GM11168 (cell line): Measurements from ENCODE around the gene FAM186B.
"Not testable (repeated sequence)": the region's sequence is repeated elsewhere in the genome, so short reads cannot be mapped to it uniquely, and the experiment has no call there.

Experiments
- in situ Hi-C: fragments of 300-500 bp; cut with MboI; formaldehyde crosslinking; loops from one replicate; pipeline ENCODE4 v1.12.0; 2022; ENCODE audit warnings: low sequenced_read_pairs; ENCODE audit not compliant: unreplicated experiment

Gene FAM186B

DNA sequence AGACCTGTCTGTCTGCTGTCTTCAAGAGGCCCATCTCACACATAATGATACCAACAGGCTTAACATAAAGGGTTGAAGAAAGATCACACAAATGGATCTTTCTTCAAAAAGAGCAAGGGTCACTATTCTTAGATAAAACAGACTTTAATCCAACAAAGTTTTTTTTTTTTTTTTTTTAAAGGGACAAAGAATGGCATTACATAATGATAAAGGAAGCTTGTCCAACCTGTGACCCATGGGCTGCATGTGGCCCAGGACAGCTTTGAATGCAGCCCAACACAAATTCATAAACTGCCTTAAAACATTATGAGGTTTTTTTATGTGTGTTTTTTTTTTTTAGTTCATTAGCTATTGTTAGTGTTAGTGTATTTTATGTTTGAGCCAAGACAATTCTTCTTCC lies 6.8 kb upstream of the FAM186B start:
- in situ Hi-C loops: no loop called here

DNA sequence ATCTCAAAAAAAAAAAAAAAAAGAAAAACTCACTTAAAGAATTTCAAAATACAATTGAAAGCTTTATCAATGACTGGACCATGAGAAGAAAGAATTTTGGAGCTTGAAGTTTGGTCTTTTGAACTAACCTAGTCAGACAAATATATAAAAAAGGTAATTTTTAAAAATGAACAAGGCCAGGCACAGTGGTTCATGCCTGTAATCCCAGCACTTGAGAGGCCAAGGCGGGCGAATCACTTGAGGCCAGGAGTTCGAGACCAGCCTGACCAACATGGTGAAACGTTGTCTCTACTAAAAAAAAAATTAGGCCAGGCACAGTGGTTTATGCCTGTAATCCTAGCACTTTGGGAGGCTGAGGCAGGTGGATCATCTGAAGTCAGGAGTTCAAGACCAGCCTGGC lies 5.3 kb upstream of the FAM186B start:
- in situ Hi-C loops: not testable (repeated sequence)

DNA sequence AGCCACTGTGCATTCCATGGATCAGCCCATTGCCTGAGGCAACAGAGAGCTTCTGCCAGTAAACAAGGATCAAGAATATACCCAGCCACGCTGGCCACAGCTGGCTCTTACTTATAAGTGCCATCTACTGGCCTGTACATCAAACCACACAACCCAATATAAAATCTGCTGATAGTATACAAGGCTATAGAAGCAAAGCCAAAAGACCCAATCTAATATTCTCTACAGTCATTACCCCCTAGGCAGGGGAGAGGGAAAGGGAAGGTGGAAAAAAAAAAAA lies 4.4 kb upstream of the FAM186B start:
- in situ Hi-C loops: no loop called here

DNA sequence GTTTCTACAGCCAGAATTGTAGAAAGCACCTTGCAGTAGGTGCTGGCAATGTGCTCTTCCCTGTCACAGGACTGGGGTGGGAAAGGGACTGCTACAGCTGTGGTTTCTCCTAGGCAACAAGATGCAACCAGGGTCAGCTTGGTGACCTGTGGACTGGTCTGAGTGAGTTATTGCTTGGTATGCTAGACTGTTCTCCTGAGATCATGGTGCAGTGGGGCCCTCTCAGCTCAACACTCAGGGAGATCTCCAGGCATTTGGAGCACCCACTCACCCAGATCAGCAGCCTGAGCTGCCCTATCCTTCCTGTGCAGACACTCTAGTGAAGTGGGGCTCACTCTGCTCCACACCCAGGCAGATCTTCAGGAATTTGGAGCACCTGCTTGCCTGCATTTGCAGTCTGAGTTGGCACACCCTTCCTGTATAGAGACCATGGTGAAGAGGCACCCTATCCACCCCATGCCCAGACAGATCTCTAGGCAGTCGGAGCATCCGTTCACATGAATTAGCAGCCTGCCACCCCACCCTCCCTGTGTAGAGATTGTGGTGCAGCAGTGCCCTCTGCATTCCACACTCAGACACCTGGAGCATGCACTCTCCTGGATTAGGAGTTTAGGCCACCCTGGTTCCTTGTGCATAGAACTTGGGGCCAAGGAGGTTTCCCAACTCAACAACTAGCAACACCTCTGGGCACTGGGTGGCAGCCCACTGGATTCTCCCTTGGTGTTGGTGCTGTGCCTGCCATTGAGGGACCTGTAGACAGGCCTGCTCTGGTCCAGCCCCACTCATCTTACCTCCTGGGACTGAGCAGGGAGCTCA lies 3.8 kb upstream of the FAM186B start:
- in situ Hi-C loops: no loop called here

DNA sequence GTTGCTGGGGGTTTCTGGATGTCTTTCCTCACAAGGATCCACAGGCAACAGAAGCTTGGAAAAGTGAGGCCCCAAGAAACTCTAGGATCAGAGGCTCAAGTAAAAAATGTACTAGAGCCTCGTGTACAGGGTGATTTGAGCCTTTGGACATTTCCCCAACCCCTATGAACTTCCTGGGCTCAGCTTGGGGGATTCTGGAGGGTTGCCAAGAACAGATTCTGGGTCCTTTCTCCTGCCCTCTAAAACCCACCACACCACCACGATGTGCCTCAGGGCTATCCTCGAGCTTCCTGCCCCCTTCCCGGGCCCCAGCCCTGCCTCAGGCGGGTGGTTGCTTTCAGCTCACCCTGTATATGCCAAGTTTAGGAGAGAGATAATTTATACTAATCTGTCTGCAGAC lies 583 bp downstream of the FAM186B start:
- in situ Hi-C loops: no loop called here

DNA sequence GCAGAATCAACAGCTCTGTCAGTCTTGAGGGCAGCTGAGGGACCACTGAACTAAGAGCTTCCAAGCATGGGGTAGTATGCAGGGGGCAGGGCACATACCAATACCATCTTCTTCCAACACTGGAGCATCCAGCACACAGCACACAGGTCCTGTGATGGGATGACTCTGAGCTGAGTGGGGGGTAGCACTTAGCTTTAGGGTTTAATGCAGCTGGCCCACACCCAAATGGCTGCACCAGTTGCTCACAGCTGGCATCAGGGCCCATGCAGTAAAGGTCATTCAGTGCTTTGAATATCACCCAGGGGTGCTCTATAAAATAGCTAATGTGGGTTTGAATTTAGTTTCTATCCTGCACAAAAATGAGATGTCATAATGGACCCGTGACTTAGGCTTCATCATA lies 1.7 kb downstream of the FAM186B start:
- in situ Hi-C loops: no loop called here

DNA sequence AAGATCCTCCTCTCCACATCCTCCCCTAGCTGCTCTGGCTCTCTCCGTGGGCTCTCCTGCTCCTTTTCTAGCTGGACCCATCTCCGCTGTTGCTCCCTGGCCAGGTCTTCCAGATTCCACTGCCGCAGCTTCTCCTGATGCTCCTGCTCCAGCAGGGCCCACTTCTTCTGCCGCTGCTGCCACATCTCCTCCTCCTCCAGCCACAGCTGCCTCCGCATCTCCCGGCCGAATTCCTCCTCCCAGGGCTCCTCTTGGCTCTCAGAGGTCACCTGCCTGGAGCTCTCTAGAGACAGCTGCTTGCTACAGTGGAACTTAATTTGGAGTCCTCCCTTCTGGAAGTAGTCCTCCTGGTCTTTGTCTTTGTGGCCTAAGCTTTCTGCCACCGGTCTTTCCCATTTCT lies 5.5 kb downstream of the FAM186B start:
- in situ Hi-C loops: no loop called here

DNA sequence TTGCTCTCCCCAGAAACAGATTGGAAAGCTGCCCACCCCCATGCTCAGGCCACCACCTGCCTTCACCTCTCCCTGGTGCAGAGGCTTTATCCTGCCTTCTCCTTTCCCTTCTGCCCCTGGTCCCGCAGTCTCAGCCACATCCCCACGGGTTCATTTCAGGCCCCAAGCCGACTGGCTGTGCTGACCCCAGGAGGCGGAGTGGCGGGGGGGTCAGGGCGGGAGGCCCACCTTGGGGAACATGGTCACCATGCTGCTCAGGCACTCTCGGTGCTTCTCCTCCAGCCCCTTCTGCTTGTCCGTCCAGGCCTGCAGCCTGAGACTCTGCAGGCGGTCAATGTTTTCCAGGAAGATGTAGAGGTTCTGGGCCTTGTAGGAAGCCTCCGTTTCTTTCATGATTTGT lies 6.9 kb downstream of the FAM186B start:
- in situ Hi-C loops: no loop called here

DNA sequence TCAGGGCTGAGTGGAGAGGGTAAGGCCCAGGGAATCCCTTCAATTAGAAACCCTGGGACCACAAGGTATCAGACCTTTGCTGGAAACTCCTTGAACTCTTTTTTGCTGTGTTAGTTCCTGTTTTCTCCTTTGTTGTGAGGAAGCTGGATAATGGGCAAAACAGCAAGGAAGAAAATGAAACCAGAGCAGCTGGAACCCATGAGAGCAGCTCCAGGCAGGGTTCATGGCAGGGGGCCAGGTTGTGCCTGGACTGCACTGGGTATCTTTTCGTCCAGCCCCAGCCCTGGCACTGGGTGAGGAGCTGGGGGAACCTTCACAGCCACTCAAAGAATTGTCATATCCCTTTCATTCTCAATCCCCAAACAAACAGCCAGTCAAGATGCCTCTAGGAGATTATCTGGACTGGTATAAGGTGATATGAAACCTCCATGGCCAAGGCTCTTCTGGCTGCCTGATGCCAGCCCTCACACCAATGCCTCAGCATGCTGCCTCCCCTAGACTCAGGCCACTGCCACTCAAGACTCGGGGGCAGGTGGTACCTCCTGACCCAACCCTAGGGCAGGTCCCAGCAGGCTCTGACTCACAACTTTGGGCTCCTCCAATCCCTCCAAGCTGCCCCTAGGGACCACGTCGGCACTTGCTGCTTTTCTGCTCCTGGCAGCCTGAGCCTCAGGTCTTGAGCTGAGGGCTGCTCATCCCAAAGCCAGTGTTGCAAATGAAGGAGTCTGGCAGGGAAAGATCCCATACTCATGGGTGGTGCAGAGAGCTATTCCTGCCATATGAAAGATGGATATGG lies 16.5 kb downstream of the FAM186B start:
- in situ Hi-C loops: no loop called here

DNA sequence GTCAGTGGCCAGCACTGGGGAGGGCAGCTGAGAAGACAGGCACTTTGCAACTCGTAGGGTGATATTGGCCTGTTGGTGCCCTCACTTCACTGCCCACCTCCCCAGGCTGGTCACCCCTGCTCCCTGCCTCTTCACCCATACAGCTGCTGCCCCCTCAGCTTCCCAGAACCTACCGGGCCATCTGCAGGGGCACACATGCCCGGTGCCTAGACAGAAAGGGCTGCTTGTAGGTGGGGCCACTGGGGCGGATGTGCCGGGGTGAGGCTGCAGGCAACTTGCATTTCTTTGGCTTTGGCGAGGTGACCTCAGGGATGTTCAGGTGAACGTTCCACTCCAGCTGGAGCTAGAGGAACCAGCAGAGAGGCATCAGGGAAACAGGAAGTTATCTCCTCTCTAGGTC lies 17.2 kb downstream of the FAM186B start:
- in situ Hi-C loops: no loop called here

DNA sequence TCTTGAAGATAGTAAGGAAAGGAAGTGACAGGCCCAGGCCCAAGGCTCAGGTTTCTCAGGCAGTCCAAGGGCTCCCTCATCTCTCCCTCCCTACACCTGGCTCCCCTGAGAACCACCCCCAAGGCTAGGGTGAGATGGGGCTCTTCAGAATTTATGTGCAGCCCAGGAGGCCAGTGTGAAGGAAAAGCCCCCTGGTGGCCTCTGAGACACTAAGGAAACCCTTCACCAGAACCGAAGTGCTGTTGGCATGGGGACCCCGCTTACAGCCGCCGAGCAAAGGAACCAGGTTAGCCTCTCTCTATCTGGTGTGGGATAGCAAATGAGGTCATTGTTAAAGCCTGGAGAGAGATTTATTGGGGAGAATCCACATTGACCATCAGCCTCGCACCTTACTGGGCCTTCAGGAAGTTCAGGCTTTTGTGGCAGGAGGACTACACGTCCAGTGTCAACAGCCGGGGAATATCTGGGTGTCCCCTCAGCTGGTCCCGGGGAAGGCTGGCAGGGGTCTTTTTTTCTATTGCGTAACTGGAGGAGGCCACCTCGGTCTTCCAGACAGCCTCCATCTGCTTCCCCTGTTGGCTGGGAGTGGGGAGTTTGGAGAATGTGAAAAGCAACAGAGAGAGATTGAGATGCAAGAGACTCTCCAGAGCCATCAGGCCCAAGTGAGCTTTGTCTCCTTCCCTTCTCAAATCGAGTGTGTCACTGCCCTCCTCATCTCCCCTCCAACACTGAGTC lies 18.1 kb downstream of the FAM186B start:
- in situ Hi-C loops: no loop called here

DNA sequence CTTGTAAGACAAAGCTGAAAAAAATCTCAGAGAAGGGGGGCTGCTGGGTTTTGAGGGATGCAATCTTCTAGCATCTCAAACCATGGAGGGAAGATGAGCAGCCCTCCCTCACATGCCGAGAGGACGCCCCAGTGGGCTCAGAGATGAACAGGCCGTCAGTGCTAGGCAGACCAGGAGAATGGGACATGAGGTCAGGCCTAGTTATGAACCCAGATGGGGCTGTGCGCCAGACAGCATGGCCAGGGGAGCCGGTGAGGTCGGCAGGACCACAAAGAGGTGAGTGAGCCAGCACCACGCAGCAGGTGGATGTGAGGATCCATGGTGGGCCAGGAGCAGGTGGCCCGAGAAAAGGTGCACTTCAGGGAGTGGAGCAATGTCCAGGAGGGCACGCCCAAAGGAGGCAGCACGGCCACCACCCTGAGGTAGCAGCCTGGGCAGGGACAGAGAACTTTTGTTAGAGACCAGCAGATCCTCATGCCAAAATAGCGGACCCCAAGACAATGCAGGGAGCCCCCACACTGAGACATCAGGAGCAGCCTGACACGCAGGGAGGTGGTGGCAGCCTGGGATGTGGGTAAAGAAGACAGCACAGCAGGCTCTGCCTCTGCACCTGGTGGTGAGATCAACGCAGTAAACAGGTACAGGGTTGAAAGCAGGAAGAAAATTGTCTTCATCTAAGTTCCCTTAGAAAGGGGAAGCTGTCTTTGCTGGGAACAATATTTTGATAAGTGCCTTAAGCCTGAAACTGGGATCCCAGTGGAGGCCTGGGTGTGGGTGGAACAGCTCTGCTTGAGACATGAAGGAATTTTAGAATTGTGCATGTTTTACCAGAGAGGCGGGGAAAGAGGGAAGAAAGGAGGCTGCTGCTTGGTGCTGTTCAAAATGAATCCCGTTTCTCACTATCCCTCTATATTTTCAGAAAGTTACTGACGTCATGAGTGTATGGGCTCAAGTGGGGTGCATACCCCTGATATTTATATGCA lies 19.7 kb downstream of the FAM186B start:
- in situ Hi-C loops: no loop called here

DNA sequence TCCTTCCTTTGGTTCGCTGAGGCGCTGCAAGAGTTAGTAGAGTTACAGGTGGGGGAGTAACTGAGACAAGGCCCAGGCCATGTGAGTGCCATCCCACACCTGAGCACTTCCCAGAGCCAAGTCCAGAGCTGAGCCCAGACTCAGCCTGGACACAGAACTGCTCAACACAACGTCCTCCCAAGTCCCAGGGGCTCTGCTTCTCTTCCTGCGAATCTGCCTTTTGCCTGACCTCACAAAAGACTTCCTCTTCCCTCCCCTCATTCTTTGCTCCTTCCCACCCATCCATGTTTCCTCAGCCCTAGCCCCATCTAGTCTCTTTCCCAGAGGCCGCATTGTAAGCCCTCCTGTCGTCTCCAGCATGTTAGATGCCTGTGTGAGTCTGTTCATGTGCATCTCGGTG lies 20.8 kb downstream of the FAM186B start:
- in situ Hi-C loops: no loop called here

DNA sequence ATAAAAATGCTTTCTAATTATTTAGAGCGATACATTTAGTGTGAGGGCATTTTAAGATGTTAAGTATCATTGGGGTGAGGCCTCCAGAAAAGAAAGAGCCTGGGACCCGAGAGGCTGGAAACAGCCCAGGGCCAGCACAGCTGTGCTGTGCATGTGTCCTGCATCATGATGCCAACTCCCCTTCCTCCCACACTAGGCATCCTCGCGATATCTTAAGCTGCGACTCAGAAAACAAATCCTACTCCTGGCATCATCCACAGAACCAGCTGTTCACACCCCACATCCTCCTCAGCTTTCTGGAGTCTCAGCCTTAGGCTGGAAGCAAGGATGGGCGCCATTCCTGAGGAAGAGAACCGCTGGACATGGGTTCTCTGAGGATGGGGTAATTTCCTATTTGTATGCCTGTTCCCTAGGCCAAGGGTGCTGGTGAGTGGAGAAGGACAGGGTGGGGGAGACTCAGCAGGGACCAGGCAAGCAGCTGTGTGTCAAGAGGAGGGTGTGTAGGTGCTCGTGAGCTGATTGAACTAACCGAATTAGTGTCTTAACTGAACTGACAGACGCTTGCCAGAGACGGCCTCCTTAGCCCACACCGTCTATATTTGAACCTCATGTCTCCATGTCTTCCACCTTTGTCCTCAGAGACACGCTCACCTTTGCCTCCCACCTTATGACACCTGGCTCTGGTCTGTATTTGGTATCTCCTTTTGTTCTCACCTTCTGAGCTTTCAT lies 21.9 kb downstream of the FAM186B start:
- in situ Hi-C loops: no loop called here

DNA sequence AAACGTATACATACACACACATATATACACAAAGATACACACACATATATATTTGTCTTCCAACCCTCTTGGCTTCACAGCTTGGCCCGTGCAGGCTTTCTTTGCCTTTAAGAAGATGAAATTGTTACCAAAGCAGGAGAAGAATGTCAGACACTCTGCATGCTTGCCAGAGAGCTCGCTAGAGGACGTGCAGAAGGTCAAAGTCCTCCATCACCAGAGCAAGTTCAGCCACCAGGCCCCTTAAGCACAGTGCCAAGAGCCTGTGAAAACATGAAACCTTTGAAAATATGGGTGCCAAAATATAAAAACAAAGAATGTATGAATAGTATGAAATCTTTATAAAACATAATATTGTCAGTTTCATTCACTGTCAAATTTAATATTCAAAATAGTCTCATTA lies 22.6 kb downstream of the FAM186B start:
- in situ Hi-C loops: no loop called here

DNA sequence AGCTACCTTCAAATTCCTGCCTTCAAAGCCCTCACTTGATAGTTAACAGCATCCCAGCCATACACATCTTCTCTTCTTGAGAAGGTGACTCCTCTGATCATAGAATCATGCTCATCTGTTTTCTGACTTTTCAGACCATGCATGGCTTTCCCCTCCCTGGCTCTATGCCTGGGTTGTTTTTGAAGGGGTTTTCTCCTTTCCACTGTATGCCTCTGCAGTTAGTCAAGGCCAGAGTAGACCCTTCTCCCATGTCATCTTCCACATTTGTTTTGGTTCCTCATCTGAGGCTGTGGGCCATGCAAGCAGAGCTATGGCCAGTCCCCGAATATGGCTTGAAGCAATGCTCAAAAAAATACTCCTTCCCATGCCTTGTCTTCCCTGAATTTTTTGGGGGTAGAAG lies 23.2 kb downstream of the FAM186B start:
- in situ Hi-C loops: no loop called here

DNA sequence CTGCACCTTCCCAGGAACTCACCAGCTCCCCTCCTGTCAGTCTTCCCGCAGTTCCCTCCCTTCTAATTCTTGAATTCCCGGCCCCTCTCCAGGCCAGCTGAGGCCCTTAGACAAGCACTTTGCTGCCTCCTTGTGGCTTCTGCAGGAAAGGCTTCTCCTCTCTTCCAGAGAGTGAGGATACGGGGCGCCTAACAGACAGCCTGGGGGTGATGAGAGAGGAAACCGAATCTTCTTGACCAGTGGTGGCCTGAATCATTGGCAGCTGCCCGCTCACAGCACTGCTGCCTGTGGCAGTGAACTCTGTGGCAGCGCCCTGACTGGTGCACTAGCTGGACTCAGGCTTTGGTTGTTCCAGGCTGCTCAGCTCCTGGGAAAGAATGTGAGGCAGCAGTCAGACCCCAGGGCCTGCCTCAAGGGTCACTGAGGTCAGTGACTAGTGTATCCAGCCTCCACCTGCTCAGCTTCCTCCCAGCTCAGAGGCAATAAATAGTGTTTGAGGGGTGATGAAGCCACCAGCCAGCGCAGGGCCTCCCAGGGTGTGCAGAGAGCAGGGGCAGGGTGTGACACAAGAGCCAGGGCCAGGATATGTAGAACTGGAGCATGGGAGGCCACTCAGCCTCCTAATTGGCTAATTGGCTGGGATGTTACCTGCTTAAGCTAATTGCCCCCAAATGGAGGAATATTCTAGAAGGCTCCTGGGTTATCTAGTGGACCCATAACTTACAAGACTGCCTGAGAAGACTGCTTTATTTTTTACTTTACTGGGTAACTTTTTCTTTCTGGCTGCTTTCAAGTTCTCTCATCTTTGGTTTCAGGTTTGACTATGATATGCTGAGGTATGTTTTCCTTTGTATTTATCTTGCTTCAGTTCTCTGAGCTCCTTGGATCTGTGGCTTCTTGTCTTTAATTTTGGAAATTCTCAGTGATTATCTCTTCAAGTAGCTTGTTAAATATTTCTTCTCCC lies 24.6 kb downstream of the FAM186B start:
- in situ Hi-C loops: no loop called here

DNA sequence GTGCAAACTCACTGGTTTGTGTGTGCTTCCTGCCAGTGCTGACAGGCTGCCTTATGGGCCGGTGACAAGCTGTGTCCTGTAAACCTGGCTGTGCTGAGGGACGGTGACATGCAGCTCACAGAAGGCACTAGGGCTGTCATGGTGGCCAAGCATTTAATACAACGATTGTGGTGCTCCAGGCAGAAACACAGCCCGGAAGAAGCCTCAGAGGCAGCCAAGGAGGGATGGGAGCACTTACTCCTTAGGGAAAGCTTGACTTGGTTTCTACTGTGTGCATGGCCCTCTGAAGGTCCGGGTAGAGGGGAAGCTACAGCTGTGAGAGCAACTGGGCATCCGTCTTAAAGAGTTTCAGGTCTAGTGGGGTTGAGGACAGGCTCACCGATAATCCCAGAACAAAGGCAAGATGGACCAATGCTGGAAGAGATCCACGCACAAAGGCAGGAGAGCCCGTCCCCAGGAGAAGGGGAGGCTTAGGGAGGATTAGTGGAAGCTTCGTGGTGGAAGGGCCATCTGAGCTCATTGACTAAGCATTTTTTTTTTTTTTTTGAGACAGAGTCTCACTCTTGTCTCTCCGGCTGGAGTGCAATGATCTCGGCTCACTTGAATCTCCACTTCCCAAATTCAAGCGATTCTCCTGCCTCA lies 26.8 kb downstream of the FAM186B start:
- in situ Hi-C loops: no loop called here
